Neuronal stem cell (in vitro differentiated cells): ENCODE data around the gene TAX1BP3.
A peak's percentile ranks its signal among the peaks of the same experiment; 100 is the strongest.

Experiments used
- DNase-seq: peaks from one replicate; pipeline ENCODE4 v3.0.0-alpha.2; 2013; ENCODE audit warnings: low spot score
- H2AFZ ChIP-seq: one replicate; pipeline ENCODE4 v1.6.1; 2013; ENCODE audit warnings: mild to moderate bottlenecking, low read length, inconsistent platforms
- H2AK5ac ChIP-seq: 2 replicates; pipeline ENCODE4 v1.6.1; 2013; ENCODE audit warnings: low read depth, mild to moderate bottlenecking, inconsistent platforms, low read length, moderate library complexity, mixed read lengths
- H2BK120ac ChIP-seq: 2 replicates; pipeline ENCODE4 v1.6.1; 2013; ENCODE audit warnings: low read depth, mild to moderate bottlenecking, inconsistent platforms, low read length, moderate library complexity, mixed read lengths
- H2BK12ac ChIP-seq: one replicate; pipeline ENCODE4 v1.6.1; 2013; ENCODE audit warnings: low read length, inconsistent platforms
- H2BK15ac ChIP-seq: 2 replicates; pipeline ENCODE4 v1.6.1; 2013; ENCODE audit warnings: mild to moderate bottlenecking, low read length, inconsistent platforms, mixed read lengths
- H2BK5ac ChIP-seq: one replicate; pipeline ENCODE4 v1.6.1; 2013; ENCODE audit warnings: inconsistent platforms, mild to moderate bottlenecking, low read length, moderate library complexity
- H3K14ac ChIP-seq: one replicate; pipeline ENCODE4 v1.6.1; 2013; ENCODE audit warnings: low read length, inconsistent platforms
- H3K18ac ChIP-seq: 2 replicates; pipeline ENCODE4 v1.6.1; 2013; ENCODE audit warnings: low read length, inconsistent platforms
- H3K23ac ChIP-seq: 2 replicates; pipeline ENCODE4 v1.6.1; 2013; ENCODE audit warnings: low read depth, mild to moderate bottlenecking, mixed read lengths, low read length, inconsistent platforms; ENCODE audit not compliant: poor library complexity
- H3K27ac ChIP-seq: replicated peaks from 3 replicates; pipeline ENCODE4 v1.5.1; 2013; ENCODE audit warnings: low read length, inconsistent platforms
- H3K27me3 ChIP-seq, 3 experiments: 2 replicates each; pipeline ENCODE4 v1.6.1; 2013; ENCODE audit warnings: low read length in 3 of 3, mild to moderate bottlenecking in 2 of 3, inconsistent platforms in 1 of 3, low read depth in 1 of 3, mixed read lengths in 1 of 3, moderate library complexity in 1 of 3; ENCODE audit not compliant: control insufficient read depth in 3 of 3, insufficient read depth in 3 of 3
- H3K36me3 ChIP-seq, 2 donors: replicated peaks in 1 of 2; 2 replicates each; pipeline ENCODE4 v1.6.1; 2013; ENCODE audit warnings: low read length in 2 of 2; ENCODE audit not compliant: control insufficient read depth in 2 of 2, insufficient read depth in 2 of 2
- H3K4ac ChIP-seq: 2 replicates; pipeline ENCODE4 v1.6.1; 2013; ENCODE audit warnings: inconsistent platforms, mild to moderate bottlenecking, low read length, moderate library complexity
- H3K4me1 ChIP-seq, 2 donors: 1 replicate in 1 of 2; 2 replicates in 1 of 2; pipeline ENCODE4 v1.6.1; 2013; ENCODE audit warnings: low read length in 2 of 2, low read depth in 1 of 2; ENCODE audit not compliant: control insufficient read depth in 2 of 2, insufficient read depth in 1 of 2
- H3K4me2 ChIP-seq: one replicate; pipeline ENCODE4 v1.6.1; 2013; ENCODE audit warnings: mild to moderate bottlenecking, low read length, inconsistent platforms; ENCODE audit not compliant: insufficient read depth, poor library complexity, severe bottlenecking
- H3K4me3 ChIP-seq, 2 donors: 2 replicates each; pipeline ENCODE4 v1.5.1; 2013; ENCODE audit warnings: low read length in 2 of 2, mild to moderate bottlenecking in 2 of 2, inconsistent platforms in 1 of 2, moderate library complexity in 1 of 2
- H3K79me1 ChIP-seq: one replicate; pipeline ENCODE4 v1.6.1; 2013; ENCODE audit warnings: low read depth, mild to moderate bottlenecking, inconsistent platforms, low read length, moderate library complexity
- H3K9ac ChIP-seq: one replicate; pipeline ENCODE4 v1.6.1; 2013; ENCODE audit warnings: mild to moderate bottlenecking, low read depth, low read length, inconsistent platforms; ENCODE audit not compliant: poor library complexity
- H3K9me3 ChIP-seq, 2 donors: replicated peaks in 1 of 2; 2 replicates each; pipeline versions ENCODE3 to v1.6.1; 2013; ENCODE audit warnings: low read length in 2 of 2, mild to moderate bottlenecking in 2 of 2, inconsistent platforms in 1 of 2, low read depth in 1 of 2, mixed read lengths in 1 of 2, moderate library complexity in 1 of 2; ENCODE audit not compliant: control insufficient read depth in 2 of 2, insufficient read depth in 1 of 2
- H4K8ac ChIP-seq: one replicate; pipeline ENCODE4 v1.6.1; 2013; ENCODE audit warnings: low read depth, mild to moderate bottlenecking, inconsistent platforms, low read length, moderate library complexity
- H4K91ac ChIP-seq: one replicate; pipeline ENCODE4 v1.6.1; 2013; ENCODE audit warnings: low read length, low read depth, mild to moderate bottlenecking, inconsistent platforms; ENCODE audit not compliant: poor library complexity
- WGBS, 2 donors: extraction: QIAGEN DNeasy Blood & Tissue Kit; methylation state at CpG; one replicate each; pipeline ENCODE4 v1.1.7; 2013; ENCODE audit warnings: missing lambda C conversion rate in 2 of 2, mixed read lengths in 1 of 2; ENCODE audit not compliant: insufficient read length in 2 of 2, insufficient replicate concordance in 1 of 2; ENCODE audit errors: extremely low coverage in 2 of 2; 5-methylcytosine and 5-hydroxymethylcytosine counted together

TAX1BP3 gene

DNA sequence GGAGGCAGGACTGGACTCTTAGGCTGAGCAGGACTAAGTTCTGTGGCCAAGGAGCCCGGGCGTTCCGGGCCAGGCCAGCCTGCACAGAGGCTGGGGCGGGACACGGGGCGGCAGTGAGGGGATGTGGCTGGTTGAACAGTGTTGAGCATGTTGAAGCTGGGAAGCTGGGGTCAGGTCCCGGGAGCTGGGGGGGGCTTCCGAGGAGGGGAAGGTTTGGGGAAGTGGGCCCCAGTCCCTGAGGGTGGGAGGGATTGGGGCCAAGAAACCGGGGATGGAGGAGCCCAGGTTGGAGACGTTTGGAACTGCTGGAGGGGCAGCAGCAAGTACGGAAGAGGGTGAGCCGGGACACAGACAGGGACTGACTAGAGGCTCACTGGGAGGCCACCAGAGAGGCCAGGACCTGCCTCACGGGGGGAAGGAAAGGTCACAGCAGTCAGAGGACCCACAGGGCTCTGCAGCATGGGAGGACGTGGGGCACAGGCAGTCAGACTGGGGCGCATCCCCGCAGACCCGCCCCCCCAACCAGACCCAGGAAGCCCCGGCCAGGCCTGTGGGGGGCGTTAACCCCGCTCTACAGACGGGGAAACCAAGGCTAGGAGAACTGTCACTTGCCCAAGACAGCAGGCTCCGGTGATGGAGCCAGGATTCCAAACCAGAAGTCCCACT, 9.5 kb downstream of the TAX1BP3 start:
- H2BK5ac ChIP-seq = no peak overlapping the region
- no peak overlapping the region for H3K23ac ChIP-seq
- no peak overlapping the region for H2AK5ac ChIP-seq
- no peak for DNase-seq
- no peak overlapping the region for H4K8ac ChIP-seq
- H3K4me2 ChIP-seq = no peak overlapping the region
- no peak overlapping the region for H2AFZ ChIP-seq
- no peak overlapping the region for H3K18ac ChIP-seq
- no peak overlapping the region for H3K14ac ChIP-seq
- no peaks in the 10 kb centered on the region for H3K9me3 ChIP-seq
- peaks cover 1% of the 10 kb centered on the region for H3K79me1 ChIP-seq
- no peak overlapping the region for H2BK120ac ChIP-seq
- no peak overlapping the region for H3K27ac ChIP-seq
- WGBS, 2 donors = no CpG with 5 or more reads among the region's 22 CpGs
- no peak overlapping the region for H2BK12ac ChIP-seq
- H3K9ac ChIP-seq = peak overlapping the region; percentile 60
- no peak overlapping the region for H2BK15ac ChIP-seq
- H3K27me3 ChIP-seq = no peaks in the 10 kb centered on the region
- no peak overlapping the region for H4K91ac ChIP-seq
- peaks cover 0 to 9% of the 10 kb centered on the region in 2 donors for H3K4me1 ChIP-seq
- no peak overlapping the region for H3K4ac ChIP-seq
- peaks cover 8 to 35% of the 10 kb centered on the region in 2 donors for H3K36me3 ChIP-seq
- H3K4me3 ChIP-seq = no peak overlapping the region

GRCh38 chr17:3657874-3658783, 10.2 kb downstream of the TAX1BP3 start:
- Histone ChIP-seq H3K4me1 (peaks cover 0 to 7% of the 10 kb centered on the region in 2 donors), H2BK15ac (no peak overlapping the region), H3K18ac (no peak overlapping the region), H3K79me1 (peaks cover 1% of the 10 kb centered on the region), H3K4me2 (no peak overlapping the region), H2BK12ac (peak overlapping the region; percentile 16), H3K27ac (no peak overlapping the region), H3K4me3 (no peak overlapping the region), H3K4ac (no peak overlapping the region), H3K9ac (peak overlapping the region; percentile 60), H2BK120ac (no peak overlapping the region), H2AFZ (no peak overlapping the region), H4K8ac (no peak overlapping the region), H3K9me3 (no peaks in the 10 kb centered on the region), H3K27me3 (no peaks in the 10 kb centered on the region), H2BK5ac (peak overlapping the region; percentile 60), H3K14ac (no peak overlapping the region), H4K91ac (no peak overlapping the region), H3K36me3 (peaks cover 8 to 27% of the 10 kb centered on the region in 2 donors), H3K23ac (no peak overlapping the region), H2AK5ac (no peak overlapping the region)
- WGBS, 2 donors = no CpG with 5 or more reads among the region's 42 CpGs
- DNase-seq = no peak

DNA sequence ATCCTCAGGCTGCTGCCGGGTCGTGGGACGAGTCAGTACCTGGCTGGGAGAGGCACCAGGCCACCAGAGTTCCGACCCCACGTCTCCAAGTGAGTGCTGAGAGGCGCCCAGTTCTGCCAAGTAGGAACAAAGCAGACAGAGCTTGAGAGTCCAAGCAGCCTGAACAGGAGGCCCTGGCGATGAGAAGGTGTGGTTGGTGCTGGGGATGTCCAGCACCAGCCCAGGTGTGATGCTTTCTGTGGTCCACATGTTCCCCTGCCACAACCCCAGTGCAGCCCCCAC, 10.8 kb downstream of the TAX1BP3 start:
- peaks cover 1% of the 10 kb centered on the region for H3K79me1 ChIP-seq
- H2BK15ac ChIP-seq = no peak overlapping the region
- no peak overlapping the region for H3K4me2 ChIP-seq
- H2BK5ac ChIP-seq = peak overlapping the region; percentile 60
- H3K4me3 ChIP-seq = no peak overlapping the region
- no peak overlapping the region for H3K9ac ChIP-seq
- H3K23ac ChIP-seq = no peak overlapping the region
- H3K9me3 ChIP-seq = no peaks in the 10 kb centered on the region
- no peak overlapping the region for H4K8ac ChIP-seq
- no peak overlapping the region for H2BK120ac ChIP-seq
- no CpG with 5 or more reads among the region's 7 CpGs for WGBS, 2 donors
- H2AFZ ChIP-seq = no peak overlapping the region
- H3K18ac ChIP-seq = no peak overlapping the region
- peaks cover 0 to 3% of the 10 kb centered on the region in 2 donors for H3K4me1 ChIP-seq
- no peak overlapping the region for H3K14ac ChIP-seq
- no peak overlapping the region for H3K4ac ChIP-seq
- no peak for DNase-seq
- no peaks in the 10 kb centered on the region for H3K27me3 ChIP-seq
- H2AK5ac ChIP-seq = no peak overlapping the region
- no peak overlapping the region for H4K91ac ChIP-seq
- peaks cover 8 to 23% of the 10 kb centered on the region in 2 donors for H3K36me3 ChIP-seq
- H3K27ac ChIP-seq = no peak overlapping the region
- peak overlapping the region; percentile 16 for H2BK12ac ChIP-seq
